H1 (cell line): Measurements from ENCODE around the gene ARID5B. TPM values are rescaled to one million over a fixed set of nuclear protein-coding genes. Genes with fewer than 3 reads are reported as not detected.

Experiments used
- CTCF ChIA-PET: fragments of 300-600 bp; sonication (Branson Sonifier 250); formaldehyde crosslinking; loops from one replicate; lab custom pipeline; 2021; ENCODE audit not compliant: partially characterized antibody; lab: Charles Lee
- POLR2A ChIA-PET: fragments of 300-600 bp; sonication (Branson Sonifier 250); formaldehyde crosslinking; loops from one replicate; lab custom pipeline; 2021; ENCODE audit warnings: inconsistent platforms; ENCODE audit not compliant: partially characterized antibody; lab: Charles Lee
- DNase-seq, 2 experiments: peaks; one replicate each; pipeline versions ENCODE4 v3.0.0 to v3.0.0-alpha.2; 2010 to 2022; ENCODE audit warnings: low spot score in 2 of 2, low read depth in 1 of 2, mixed read lengths in 1 of 2
- FAIRE-seq: peaks from 2 replicates; lab custom pipeline; 2011; peaks lifted over from hg19 to GRCh38; lab: Jason Lieb, UNC
- H2AFZ ChIP-seq: 2 replicates; pipeline ENCODE4 v1.8.1; 2012; ENCODE audit warnings: low read length, inconsistent platforms
- H2AK5ac ChIP-seq: 2 replicates; pipeline ENCODE4 v1.6.1; 2013; ENCODE audit warnings: low read depth, low read length
- H2BK120ac ChIP-seq: replicated peaks from 2 replicates; pipeline ENCODE3; 2013; ENCODE audit warnings: low read depth, low read length, inconsistent platforms
- H2BK12ac ChIP-seq: 2 replicates; pipeline ENCODE4 v1.6.1; 2013; ENCODE audit warnings: low read depth, low read length
- H2BK15ac ChIP-seq: 2 replicates; pipeline ENCODE4 v1.6.1; 2013; ENCODE audit warnings: low read length
- H2BK20ac ChIP-seq: 2 replicates; pipeline ENCODE4 v1.6.1; 2013; ENCODE audit warnings: low read length
- H2BK5ac ChIP-seq: 2 replicates; pipeline ENCODE4 v1.6.1; 2013; ENCODE audit warnings: low read depth, low read length
- H3K14ac ChIP-seq: 2 replicates; pipeline ENCODE4 v1.6.1; 2013; ENCODE audit warnings: inconsistent platforms; ENCODE audit not compliant: insufficient read length
- H3K18ac ChIP-seq: 2 replicates; pipeline ENCODE4 v1.6.1; 2013; ENCODE audit warnings: low read length; ENCODE audit errors: extremely low read depth
- H3K23ac ChIP-seq: 2 replicates; pipeline ENCODE4 v1.6.1; 2013; ENCODE audit warnings: inconsistent platforms; ENCODE audit not compliant: insufficient read length
- H3K23me2 ChIP-seq: 2 replicates; pipeline ENCODE4 v1.6.1; 2013; ENCODE audit warnings: low read depth, low read length
- H3K27ac ChIP-seq: 2 replicates; pipeline ENCODE4 v1.6.1; 2011; ENCODE audit warnings: low read depth, low read length, inconsistent platforms
- H3K27me3 ChIP-seq, 4 experiments: replicated peaks in 1 of 4; 1 replicate in 1 of 4; 2 replicates in 3 of 4; pipeline versions ENCODE4 v1.6.1 to v1.8.1; 2011 to 2013; ENCODE audit warnings: low read length in 3 of 4, mild to moderate bottlenecking in 3 of 4, inconsistent platforms in 2 of 4, mixed read lengths in 2 of 4, moderate library complexity in 1 of 4; ENCODE audit not compliant: control insufficient read depth in 3 of 4, insufficient read depth in 3 of 4; ENCODE audit errors: extremely low read depth in 1 of 4
- H3K36me3 ChIP-seq, 4 experiments: 2 replicates each; pipeline versions ENCODE4 v1.6.1 to v1.8.1; 2011 to 2013; ENCODE audit warnings: mild to moderate bottlenecking in 4 of 4, low read length in 3 of 4, moderate library complexity in 2 of 4, control low read depth in 1 of 4, inconsistent platforms in 1 of 4; ENCODE audit not compliant: insufficient read depth in 4 of 4, control insufficient read depth in 2 of 4
- H3K4ac ChIP-seq: replicated peaks from 2 replicates; pipeline ENCODE3; 2013; ENCODE audit warnings: low read length, low read depth, mixed read lengths, inconsistent platforms; ENCODE audit not compliant: insufficient read length
- H3K4me1 ChIP-seq, 4 experiments: replicated peaks in 1 of 4; 1 replicate in 1 of 4; 2 replicates in 3 of 4; pipeline versions ENCODE4 v1.6.1 to v1.8.1; 2011 to 2013; ENCODE audit warnings: low read length in 3 of 4, inconsistent platforms in 2 of 4, mixed read lengths in 1 of 4; ENCODE audit not compliant: insufficient read depth in 4 of 4, control insufficient read depth in 3 of 4
- H3K4me2 ChIP-seq, 2 experiments: 2 replicates each; pipeline versions ENCODE4 v1.6.1 to v1.8.1; 2011 to 2013; ENCODE audit warnings: low read depth in 2 of 2, low read length in 2 of 2, control low read depth in 1 of 2, inconsistent platforms in 1 of 2, mild to moderate bottlenecking in 1 of 2; ENCODE audit not compliant: insufficient read depth in 1 of 2
- H3K4me3 ChIP-seq, 4 experiments: fragments of 200-600, 300-600 bp in 1 of 4; sonication (generic), shearing (Covaris generic), sonication (Bioruptor Twin) in 1 of 4; 2 replicates each; pipeline versions ENCODE4 v1.5.1 to v1.8.1; 2011 to 2016; ENCODE audit warnings: low read length in 4 of 4, low read depth in 3 of 4, control low read depth in 2 of 4, inconsistent platforms in 2 of 4, mild to moderate bottlenecking in 2 of 4, mixed read lengths in 1 of 4, moderate library complexity in 1 of 4; ENCODE audit not compliant: insufficient read depth in 2 of 4; ENCODE audit errors: extremely low read depth in 1 of 4
- H3K56ac ChIP-seq: replicated peaks from 2 replicates; pipeline ENCODE3; 2013; ENCODE audit warnings: low read depth, mild to moderate bottlenecking, mixed read lengths, low read length, inconsistent platforms; ENCODE audit not compliant: insufficient read length
- H3K79me1 ChIP-seq: 2 replicates; pipeline ENCODE4 v1.6.1; 2013; ENCODE audit warnings: low read depth, low read length, control low read depth
- H3K79me2 ChIP-seq, 2 experiments: 2 replicates each; pipeline versions ENCODE4 v1.6.1 to v1.8.1; 2012 to 2013; ENCODE audit warnings: low read length in 2 of 2, mild to moderate bottlenecking in 2 of 2, inconsistent platforms in 1 of 2; ENCODE audit not compliant: insufficient read depth in 2 of 2, control insufficient read depth in 1 of 2
- H3K9ac ChIP-seq, 4 experiments: replicated peaks in 1 of 4; 1 replicate in 1 of 4; 2 replicates in 3 of 4; pipeline versions ENCODE4 v1.6.1 to v1.8.1; 2011 to 2013; ENCODE audit warnings: low read depth in 3 of 4, low read length in 3 of 4, control low read depth in 2 of 4, mild to moderate bottlenecking in 2 of 4, moderate library complexity in 2 of 4, inconsistent platforms in 1 of 4; ENCODE audit errors: extremely low read depth in 1 of 4
- H3K9me3 ChIP-seq, 2 experiments: 2 replicates each; pipeline versions ENCODE4 v1.6.1 to v1.8.1; 2012 to 2013; ENCODE audit warnings: mild to moderate bottlenecking in 2 of 2, moderate library complexity in 2 of 2, control low read depth in 1 of 2, inconsistent platforms in 1 of 2, low read depth in 1 of 2, low read length in 1 of 2, mixed read lengths in 1 of 2; ENCODE audit not compliant: insufficient read depth in 2 of 2
- H4K20me1 ChIP-seq, 2 experiments: replicated peaks in 1 of 2; 2 replicates each; pipeline versions ENCODE3 to v1.8.1; 2011 to 2013; ENCODE audit warnings: inconsistent platforms in 2 of 2, low read length in 2 of 2, mild to moderate bottlenecking in 1 of 2; ENCODE audit not compliant: insufficient read depth in 2 of 2, control insufficient read depth in 1 of 2
- H4K5ac ChIP-seq: 2 replicates; pipeline ENCODE4 v1.6.1; 2013; ENCODE audit warnings: low read length, low read depth, mixed read lengths, inconsistent platforms; ENCODE audit not compliant: insufficient read length
- H4K8ac ChIP-seq: 2 replicates; pipeline ENCODE4 v1.8.0; 2013; ENCODE audit warnings: mild to moderate bottlenecking, moderate library complexity, low read length, inconsistent platforms; ENCODE audit not compliant: insufficient read depth; ENCODE audit errors: extremely low read depth
- H4K91ac ChIP-seq: replicated peaks from 2 replicates; pipeline ENCODE3; 2013; ENCODE audit warnings: low read length, mixed read lengths, inconsistent platforms; ENCODE audit not compliant: insufficient read length
- CBX8 ChIP-seq: fragments of 300-800, 300-1000 bp; sonication (generic); IDR thresholded peaks from 2 replicates; pipeline ENCODE4 v1.7.1; 2016; ENCODE audit warnings: low read depth, low read length, borderline replicate concordance
- CEBPB ChIP-seq: IDR thresholded peaks from 2 replicates; pipeline ENCODE4 v1.6.1; 2012; ENCODE audit warnings: low read depth, low read length
- CTBP2 ChIP-seq: IDR thresholded peaks from 2 replicates; pipeline ENCODE4 v1.7.0; 2011; ENCODE audit warnings: borderline replicate concordance, mild to moderate bottlenecking, moderate library complexity, mixed read lengths, low read length; ENCODE audit not compliant: insufficient read depth, insufficient read length
- EP300 ChIP-seq, 2 experiments: IDR thresholded peaks; 1 replicate in 1 of 2; 2 replicates in 1 of 2; pipeline ENCODE4 v1.6.1; 2011 to 2012; ENCODE audit warnings: low read depth in 2 of 2, low read length in 2 of 2, mild to moderate bottlenecking in 2 of 2, borderline replicate concordance in 1 of 2, inconsistent platforms in 1 of 2, moderate library complexity in 1 of 2
- EZH2 ChIP-seq: fragments of 200-600 bp; sonication (generic); IDR thresholded peaks from 2 replicates; pipeline ENCODE4 v1.7.1; 2012; ENCODE audit warnings: low read depth, mild to moderate bottlenecking, moderate library complexity, low read length, inconsistent platforms; ENCODE audit not compliant: severe bottlenecking
- GABPA ChIP-seq: IDR thresholded peaks from 2 replicates; pipeline ENCODE4 v1.6.1; 2011; ENCODE audit warnings: mild to moderate bottlenecking, low read length, moderate library complexity, borderline replicate concordance; ENCODE audit not compliant: insufficient read depth
- JUND ChIP-seq: IDR thresholded peaks from 2 replicates; pipeline ENCODE4 v1.6.1; 2011; ENCODE audit warnings: mild to moderate bottlenecking, improper control_type of control experiment, low read length
- KDM5A ChIP-seq: fragments of 200-600 bp; IDR thresholded peaks from 2 replicates; pipeline ENCODE4 v1.7.1; 2012; ENCODE audit warnings: mild to moderate bottlenecking, low read length, inconsistent platforms, mixed read lengths
- TAF7 ChIP-seq: optimal IDR thresholded peaks from 2 replicates; pipeline ENCODE3; 2011; ENCODE audit warnings: low read depth, mild to moderate bottlenecking, inconsistent platforms, low read length, moderate library complexity, borderline replicate concordance
- WGBS, 2 experiments: shearing (Covaris generic) in 1 of 2; methylation state at CpG; one replicate each; pipeline versions ENCODE4 v1.1.6 to v1.1.7; 2013 to 2015; ENCODE audit warnings: low lambda C conversion rate in 2 of 2, mixed read lengths in 2 of 2, inconsistent platforms in 1 of 2, low coverage in 1 of 2, missing lambda C conversion rate in 1 of 2; ENCODE audit not compliant: insufficient replicate concordance in 2 of 2, insufficient coverage in 1 of 2, insufficient read length in 1 of 2; ENCODE audit errors: extremely low coverage in 1 of 2, missing lambda C conversion rate in 1 of 2; 5-methylcytosine and 5-hydroxymethylcytosine counted together
- polyA plus RNA-seq, 7 experiments: library from polyadenylated mRNA; depleted of rRNA in 3 of 7; stranded (reverse) in 5 of 7; unstranded in 2 of 7; fragments of >200 nt in 5 of 7; fragments of 200-250 nt in 2 of 7; gene quantifications; 1 replicate in 5 of 7; 2 replicates in 1 of 7; 4 replicates in 1 of 7; pipeline versions ENCODE4 v1.2.1 to v1.2.3, GENCODE V29; 2011 to 2013; ENCODE audit warnings: missing spikeins in 2 of 7, mixed read lengths in 2 of 7
- total RNA-seq: library from RNA; stranded (reverse); fragmentation: NEBNext Ultra II Directional; extraction: Animal tissue kit (Norgen Biotek cat#: 25700); gene quantifications from 2 replicates; pipeline ENCODE4 v1.2.1, GENCODE V29; 2021
- TF ChIP-seq, protein P1 (sequence below): IDR thresholded peaks from 2 replicates; pipeline ENCODE4 v1.6.1; 2012; ENCODE audit warnings: low read length, inconsistent platforms

Gene ARID5B
- total and polyA plus RNA-seq, 2 of the 8 experiments (the other 6 are each of a cell fraction or from before 2014, with no cell fraction given): 0.21 to 1.1 TPM

DNA sequence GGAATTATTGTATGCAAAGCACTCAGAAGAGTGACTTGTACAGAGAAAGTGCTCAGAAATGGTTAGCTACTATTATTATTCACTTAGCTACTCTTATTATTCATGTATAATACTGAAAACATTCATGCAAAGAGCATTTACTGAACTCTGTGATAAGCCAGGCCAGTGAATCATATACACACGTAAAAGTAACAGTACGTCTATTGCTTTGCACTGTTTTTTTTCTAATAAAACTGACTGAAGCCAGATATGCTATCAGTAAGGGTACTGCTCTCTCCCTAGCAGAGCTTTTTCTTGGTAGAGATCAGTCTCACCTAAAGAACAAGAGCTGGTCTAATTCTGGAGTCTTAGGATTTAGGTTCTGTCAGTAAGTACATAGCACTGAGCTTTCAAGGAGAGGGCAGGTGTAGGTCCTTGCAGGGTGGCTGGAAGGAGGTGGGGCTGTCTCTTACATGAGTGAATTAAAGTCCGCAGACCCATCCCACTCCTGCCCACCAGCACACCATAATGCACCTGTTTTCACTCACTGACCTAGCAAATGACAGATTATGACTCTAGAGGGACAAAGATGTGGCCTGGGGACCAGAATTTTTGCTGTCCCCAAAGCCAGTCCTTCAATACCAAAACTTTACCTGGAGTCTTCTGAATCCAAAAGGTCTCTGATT, 145.9 kb downstream of the ARID5B start:
- DNase-seq: no peak
- H3K9me3 ChIP-seq: no peaks in the 10 kb centered on the region
- no peak overlapping the region for H2BK15ac ChIP-seq
- no peak overlapping the region for H4K91ac ChIP-seq
- H3K27ac ChIP-seq: no peak overlapping the region
- H3K4me3 ChIP-seq: no peak overlapping the region
- H3K4ac ChIP-seq: no peak overlapping the region
- no peak overlapping the region for H4K8ac ChIP-seq
- H4K5ac ChIP-seq: no peak overlapping the region
- no peak overlapping the region for H3K56ac ChIP-seq
- 87% methylated on average over 3 of the region's 3 CpGs; no CpG with 5 or more reads in 1 of the 2 experiments for WGBS, 2 experiments
- H3K9ac ChIP-seq: no peak overlapping the region
- H3K4me1 ChIP-seq: peaks cover 3 to 12% (median 9%) of the 10 kb centered on the region in 4 experiments; a peak in 6 of 7 replicates
- H2BK12ac ChIP-seq: no peak overlapping the region
- no peak overlapping the region for H3K23ac ChIP-seq
- H3K79me1 ChIP-seq: no peaks in the 10 kb centered on the region
- no peak overlapping the region for H3K14ac ChIP-seq
- ChIA-PET CTCF (interaction anchor here (0.8 to 5.1 kb wide), 4 partner anchors 8 to 13 kb away, joined by 3 to 55 read pairs (median 4); no protein-coding TSS in a partner anchor), POLR2A (no interaction called here)
- no peak for FAIRE-seq
- no peak overlapping the region for H2BK120ac ChIP-seq
- no peak overlapping the region for H2AK5ac ChIP-seq
- H4K20me1 ChIP-seq: no peaks in the 10 kb centered on the region
- no peak overlapping the region for H3K18ac ChIP-seq
- H3K23me2 ChIP-seq: no peaks in the 10 kb centered on the region
- H3K27me3 ChIP-seq: peaks cover 0 to 2% (median 0%) of the 10 kb centered on the region in 4 experiments; a peak in 2 of 7 replicates
- no peak overlapping the region for H2BK20ac ChIP-seq
- no peak overlapping the region for H3K4me2 ChIP-seq
- H2AFZ ChIP-seq: no peak overlapping the region
- no peaks in the 10 kb centered on the region for H3K36me3 ChIP-seq
- H2BK5ac ChIP-seq: no peak overlapping the region
- H3K79me2 ChIP-seq: no peaks in the 10 kb centered on the region
- no peak for TF ChIP-seq CBX8
- TF ChIP-seq TAF7: no peak
- no peak for TF ChIP-seq GABPA
- TF ChIP-seq KDM5A: no peak
- no peak for TF ChIP-seq EZH2
- TF ChIP-seq CEBPB: no peak
- TF ChIP-seq EP300 (IDR thresholded peaks at IDR 0.05; ENCODE audit: borderline replicate concordance in 1 of 2, low read depth in 2 of 2, low read length in 2 of 2): no peak
- TF ChIP-seq, protein P1, sequence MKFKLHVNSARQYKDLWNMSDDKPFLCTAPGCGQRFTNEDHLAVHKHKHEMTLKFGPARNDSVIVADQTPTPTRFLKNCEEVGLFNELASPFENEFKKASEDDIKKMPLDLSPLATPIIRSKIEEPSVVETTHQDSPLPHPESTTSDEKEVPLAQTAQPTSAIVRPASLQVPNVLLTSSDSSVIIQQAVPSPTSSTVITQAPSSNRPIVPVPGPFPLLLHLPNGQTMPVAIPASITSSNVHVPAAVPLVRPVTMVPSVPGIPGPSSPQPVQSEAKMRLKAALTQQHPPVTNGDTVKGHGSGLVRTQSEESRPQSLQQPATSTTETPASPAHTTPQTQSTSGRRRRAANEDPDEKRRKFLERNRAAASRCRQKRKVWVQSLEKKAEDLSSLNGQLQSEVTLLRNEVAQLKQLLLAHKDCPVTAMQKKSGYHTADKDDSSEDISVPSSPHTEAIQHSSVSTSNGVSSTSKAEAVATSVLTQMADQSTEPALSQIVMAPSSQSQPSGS: no peak
- no peak for TF ChIP-seq JUND
- no peak for TF ChIP-seq CTBP2
